ENCODE measurements around the gene ZNF239. TPM values are rescaled to one million over a fixed set of nuclear protein-coding genes. Genes with fewer than 3 reads are reported as not detected.

Gene ZNF239
- total RNA-seq, 1 donor from 2014 or later, result 16.5 TPM

Other genes with a start within 250 kb of the ZNF239 start
- gene FXYD4, start 203.0 kb downstream of the ZNF239 start, total RNA-seq, result not detected
- gene HNRNPF, start 165.4 kb downstream of the ZNF239 start, total RNA-seq, result 63.4 TPM
- 12.5 TPM for gene ZNF487, start 137.5 kb downstream of the ZNF239 start, total RNA-seq
- gene ZNF485, start 31.8 kb upstream of the ZNF239 start, total RNA-seq, result 6.6 TPM
- gene ZNF32, start 74.3 kb upstream of the ZNF239 start, total RNA-seq, result 37.4 TPM

Measured in temporal lobe (tissue), 1 donor.